HEK293 (cell line): Measurements from ENCODE around the gene PEX6.
A peak's percentile ranks its signal among the peaks of the same experiment; 100 is the strongest.

Experiments
- CTCF ChIA-PET: fragments of 350-600 bp; formaldehyde crosslinking; extraction: SDS; loops from one replicate; lab custom pipeline; 2021; ENCODE audit warnings: antibody characterized with exemption; lab: Yijun Ruan, JAX
- POLR2A ChIA-PET: fragments of 300-600 bp; formaldehyde crosslinking; extraction: SDS; loops from one replicate; lab custom pipeline; 2020; ENCODE audit warnings: antibody characterized with exemption, inconsistent platforms; lab: Yijun Ruan, JAX
- H3K27ac ChIP-seq: fragments of 200-500 bp; sonication (Bioruptor generic); 2 replicates; pipeline ENCODE4 v1.5.1; 2014; ENCODE audit warnings: low read depth, low read length, control low read depth, inconsistent platforms; ENCODE audit errors: extremely low read depth
- H3K36me3 ChIP-seq, 2 experiments: fragments of 200-500 bp in 1 of 2; sonication (Bioruptor generic) in 1 of 2; 1 replicate in 1 of 2; 2 replicates in 1 of 2; pipeline ENCODE4 v1.5.1; 2014 to 2017; ENCODE audit warnings: inconsistent platforms in 2 of 2, low read length in 2 of 2; ENCODE audit not compliant: control insufficient read depth in 2 of 2, insufficient read depth in 1 of 2
- H3K4me1 ChIP-seq: fragments of 200-500 bp; sonication (Bioruptor generic); 2 replicates; pipeline ENCODE4 v1.5.1; 2014; ENCODE audit warnings: mild to moderate bottlenecking, low read length, inconsistent platforms; ENCODE audit not compliant: control insufficient read depth, insufficient read depth
- H3K4me3 ChIP-seq: 2 replicates; pipeline ENCODE4 v1.5.1; 2011; ENCODE audit warnings: low read depth, mild to moderate bottlenecking, control low read depth, low read length, moderate library complexity
- H3K9me3 ChIP-seq: fragments of 200-500 bp; sonication (Bioruptor generic); 2 replicates; pipeline ENCODE4 v1.5.1; 2014; ENCODE audit warnings: low read depth, low read length, inconsistent platforms; ENCODE audit not compliant: control insufficient read depth, insufficient read depth
- KLF1 ChIP-seq: fragments of 450-650 bp; formaldehyde crosslinking; IDR thresholded peaks from 2 replicates; pipeline ENCODE4 v1.5.1; 2016; ENCODE audit warnings: missing biosample characterization, missing genetic modification characterization
- MZF1 ChIP-seq: fragments of 450-650 bp; formaldehyde crosslinking; IDR thresholded peaks from 2 replicates; pipeline ENCODE4 v1.5.1; 2017; ENCODE audit warnings: missing biosample characterization, missing genetic modification characterization, borderline replicate concordance
- PRDM10 ChIP-seq: fragments of 450-650 bp; formaldehyde crosslinking; IDR thresholded peaks from 2 replicates; pipeline ENCODE4 v1.5.1; 2016; ENCODE audit warnings: missing biosample characterization, missing genetic modification characterization
- PRDM4 ChIP-seq: fragments of 450-650 bp; formaldehyde crosslinking; IDR thresholded peaks from 2 replicates; pipeline ENCODE4 v1.5.1; 2017; ENCODE audit warnings: missing biosample characterization, missing genetic modification characterization
- SCRT1 ChIP-seq: fragments of 450-650 bp; formaldehyde crosslinking; IDR thresholded peaks from 2 replicates; pipeline ENCODE4 v1.5.1; 2016; ENCODE audit warnings: missing biosample characterization, missing genetic modification characterization, borderline replicate concordance
- ZBTB20 ChIP-seq: fragments of 450-650 bp; formaldehyde crosslinking; IDR thresholded peaks from 2 replicates; pipeline ENCODE4 v1.5.1; 2016; ENCODE audit warnings: missing biosample characterization, missing genetic modification characterization
- ZBTB7A ChIP-seq: fragments of 450-650 bp; formaldehyde crosslinking; IDR thresholded peaks from 2 replicates; pipeline ENCODE4 v1.5.1; 2016; ENCODE audit warnings: low read depth, missing biosample characterization, missing genetic modification characterization
- ZBTB8A ChIP-seq: fragments of 450-650 bp; formaldehyde crosslinking; IDR thresholded peaks from 2 replicates; pipeline ENCODE4 v1.5.1; 2016; ENCODE audit warnings: missing biosample characterization, missing genetic modification characterization
- ZNF366 ChIP-seq: fragments of 450-650 bp; formaldehyde crosslinking; conservative IDR thresholded peaks from 2 replicates; pipeline ENCODE4 v1.5.1; 2016; ENCODE audit warnings: missing biosample characterization, missing genetic modification characterization
- ZNF394 ChIP-seq: fragments of 450-650 bp; formaldehyde crosslinking; IDR thresholded peaks from 2 replicates; pipeline ENCODE4 v1.5.1; 2016; ENCODE audit warnings: missing biosample characterization, missing genetic modification characterization, mild to moderate bottlenecking, moderate library complexity, borderline replicate concordance
- ZNF433 ChIP-seq: fragments of 450-650 bp; formaldehyde crosslinking; IDR thresholded peaks from 2 replicates; pipeline ENCODE4 v1.5.1; 2016; ENCODE audit warnings: missing biosample characterization, missing genetic modification characterization, low read depth
- ZNF473 ChIP-seq: fragments of 450-650 bp; formaldehyde crosslinking; IDR thresholded peaks from 2 replicates; pipeline ENCODE4 v1.5.1; 2017; ENCODE audit warnings: missing biosample characterization, missing genetic modification characterization
- ZNF510 ChIP-seq: fragments of 450-650 bp; formaldehyde crosslinking; IDR thresholded peaks from 2 replicates; pipeline ENCODE4 v1.5.1; 2018; ENCODE audit warnings: mild to moderate bottlenecking, missing genetic modification characterization, missing biosample characterization; ENCODE audit not compliant: insufficient replicate concordance
- ZNF600 ChIP-seq: fragments of 450-650 bp; formaldehyde crosslinking; IDR thresholded peaks from 2 replicates; pipeline ENCODE4 v1.5.1; 2016; ENCODE audit warnings: missing biosample characterization, missing genetic modification characterization
- ZNF623 ChIP-seq: fragments of 450-650 bp; formaldehyde crosslinking; IDR thresholded peaks from 2 replicates; pipeline ENCODE4 v1.5.1; 2016; ENCODE audit warnings: missing biosample characterization, missing genetic modification characterization
- ZNF843 ChIP-seq: fragments of 450-650 bp; formaldehyde crosslinking; IDR thresholded peaks from 2 replicates; pipeline ENCODE4 v1.5.1; 2016; ENCODE audit warnings: missing biosample characterization, missing genetic modification characterization
- ZXDB ChIP-seq: fragments of 450-650 bp; formaldehyde crosslinking; IDR thresholded peaks from 2 replicates; pipeline ENCODE4 v1.5.1; 2016; ENCODE audit warnings: missing biosample characterization, missing genetic modification characterization
- TF ChIP-seq, protein P1 (sequence below): fragments of 450-650 bp; formaldehyde crosslinking; IDR thresholded peaks from 2 replicates; pipeline ENCODE4 v1.5.1; 2017; ENCODE audit warnings: missing biosample characterization, missing genetic modification characterization

PEX6 gene

DNA sequence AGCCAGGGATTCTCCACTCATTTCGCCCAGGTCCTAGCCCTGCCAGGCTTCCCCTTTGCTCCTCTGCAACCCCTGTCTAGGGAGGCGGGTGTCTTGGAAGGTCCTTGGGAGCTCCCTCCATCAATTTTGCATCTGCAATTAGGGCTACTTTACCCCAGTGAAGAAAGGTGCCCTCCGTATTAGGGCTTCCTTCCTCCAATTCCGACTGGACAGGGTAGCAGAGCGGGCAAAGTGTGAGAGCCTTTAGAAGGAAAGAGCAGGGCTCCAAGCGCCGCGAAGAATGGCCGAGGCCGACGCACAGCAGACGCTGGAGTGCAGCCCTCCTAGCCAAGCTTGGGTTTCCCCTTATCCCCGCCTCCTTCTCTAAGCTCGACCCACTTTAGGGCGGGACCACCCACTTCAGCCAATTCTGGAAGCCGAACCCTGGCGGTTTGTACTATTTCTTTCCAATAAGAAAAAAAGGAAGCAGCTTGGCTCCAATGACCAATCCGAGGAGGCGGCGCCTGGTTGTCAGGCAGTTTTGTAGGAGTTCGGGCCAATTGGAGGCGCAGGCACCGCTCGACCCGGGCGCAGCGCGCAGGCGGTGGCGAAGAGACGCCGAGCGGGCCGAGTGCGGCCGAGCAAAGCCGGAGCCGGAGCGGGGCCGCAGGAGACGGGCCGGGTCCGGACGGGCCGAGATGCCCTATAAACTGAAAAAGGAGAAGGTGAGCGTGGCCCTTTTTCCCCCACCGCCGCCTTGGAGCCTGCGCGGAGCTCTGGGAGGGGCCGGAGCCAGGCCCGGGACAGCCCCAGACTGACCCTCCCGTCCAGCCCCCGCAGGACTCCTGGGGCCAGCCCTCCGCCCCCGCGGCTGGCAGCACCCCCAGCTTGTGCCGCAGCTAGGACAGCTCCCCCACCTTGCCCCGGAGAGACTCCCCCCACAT, 5.3 kb upstream of the PEX6 start, which contains the start of gene PPP2R5D (continued):
- TF ChIP-seq ZBTB7A (0 out of 2 replicates have a peak, but pooled peaks have one; percentile 33), ZNF433 (tag by site-specific recombination) (no peak), ZNF473 (tag by site-specific recombination) (no peak), PRDM10 (tag by site-specific recombination) (peak; percentile 58; the same call in 1 of the 2 replicates), ZBTB8A (peak; percentile 22; the same call in 1 of the 2 replicates), ZXDB (tag by site-specific recombination) (peak; percentile 60), ZNF623 (tag by site-specific recombination) (no peak)
- TF ChIP-seq, protein P1, sequence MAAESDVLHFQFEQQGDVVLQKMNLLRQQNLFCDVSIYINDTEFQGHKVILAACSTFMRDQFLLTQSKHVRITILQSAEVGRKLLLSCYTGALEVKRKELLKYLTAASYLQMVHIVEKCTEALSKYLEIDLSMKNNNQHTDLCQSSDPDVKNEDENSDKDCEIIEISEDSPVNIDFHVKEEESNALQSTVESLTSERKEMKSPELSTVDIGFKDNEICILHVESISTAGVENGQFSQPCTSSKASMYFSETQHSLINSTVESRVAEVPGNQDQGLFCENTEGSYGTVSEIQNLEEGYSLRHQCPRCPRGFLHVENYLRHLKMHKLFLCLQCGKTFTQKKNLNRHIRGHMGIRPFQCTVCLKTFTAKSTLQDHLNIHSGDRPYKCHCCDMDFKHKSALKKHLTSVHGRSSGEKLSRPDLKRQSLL (tag by site-specific recombination): no peak

GRCh38 chr6:42981836-42982235, 2.9 kb upstream of the PEX6 start:
- Histone ChIP-seq H3K27ac (no peak overlapping the region), H3K4me3 (no peak overlapping the region), H3K9me3 (no peaks in the 10 kb centered on the region), H3K36me3 (peaks cover 5 to 8% of the 10 kb centered on the region in 2 experiments; a peak in 2 of 3 replicates), H3K4me1 (no peaks in the 10 kb centered on the region)
- POLR2A ChIA-PET: interaction anchor here (0.6 kb wide), 1 partner anchor 41 kb away, joined by 4 read pairs; no protein-coding TSS in a partner anchor
- CTCF ChIA-PET: no interaction called here
- TF ChIP-seq PRDM10 (tag by site-specific recombination) (peak; percentile 49), ZNF600 (tag by site-specific recombination) (no peak)

GRCh38 chr6:42979523-42980177, 669 bp upstream of the PEX6 start:
- POLR2A ChIA-PET: interaction anchor here (0.6 to 3.4 kb wide), 19 partner anchors 8 to 191 kb away, joined by 3 to 46 read pairs (median 6); partner anchors contain the start of genes CNPY3, KLC4, KLHDC3 and MEA1
- CTCF ChIA-PET: interaction anchor here (0.5 to 1.5 kb wide), 8 partner anchors 8 to 1361 kb away, joined by 3 to 6 read pairs (median 4); no protein-coding TSS in a partner anchor
- no peaks in the 10 kb centered on the region for H3K4me1 ChIP-seq
- H3K4me3 ChIP-seq: peak overlapping the region; percentile 88
- peak overlapping the region; percentile 84 for H3K27ac ChIP-seq
- H3K9me3 ChIP-seq: no peaks in the 10 kb centered on the region
- peaks cover 3 to 12% of the 10 kb centered on the region in 2 experiments; a peak in 2 of 3 replicates for H3K36me3 ChIP-seq
- TF ChIP-seq ZNF843: no peak
- peak; percentile 60; the same call in 1 of the 2 replicates for TF ChIP-seq ZNF394 (tag by site-specific recombination)
- peak; percentile 0; the same call in 1 of the 2 replicates for TF ChIP-seq MZF1 (tag by site-specific recombination)
- peak; percentile 75; the same call in 1 of the 2 replicates for TF ChIP-seq ZBTB20 (tag by site-specific recombination)
- no peak for TF ChIP-seq ZNF510 (tag by site-specific recombination)
- 0 out of 2 replicates have a peak, but pooled peaks have one; percentile 27 for TF ChIP-seq ZNF366 (tag by site-specific recombination)
- TF ChIP-seq KLF1 (tag by site-specific recombination): peak; percentile 2; the same call in 1 of the 2 replicates
- no peak for TF ChIP-seq PRDM4 (tag by site-specific recombination)
- TF ChIP-seq SCRT1 (tag by site-specific recombination): no peak
